ENCODE data around the gene NELL2. TPM values are rescaled to one million over a fixed set of nuclear protein-coding genes. Genes with fewer than 3 reads are reported as not detected.

Gene NELL2
- polyA plus RNA-seq, 1 of the 3 experiments (the other 2 are of a cell fraction) = 0.35 TPM

- Histone ChIP-seq H4K20me1 (ENCODE audit: insufficient read depth) (no peaks in the 10 kb centered on the region), H3K27ac (ENCODE audit: low read depth in 2 of 2, low read length in 1 of 2) (no peak overlapping the region), H3K4me1 (ENCODE audit: control insufficient read depth in 1 of 2, insufficient read depth in 2 of 2, low read depth in 1 of 2, low read length in 1 of 2) (peaks cover 0 to 15% of the 10 kb centered on the region in 2 experiments; a peak in 1 of 4 replicates), H3K9me3 (no peaks in the 10 kb centered on the region), H3K9me2 (no peaks in the 10 kb centered on the region), H3K4me3 (ENCODE audit: low read depth in 2 of 2, low read length in 1 of 2) (no peak overlapping the region), H3K9ac (no peak overlapping the region), H3K4me2 (no peak overlapping the region), H3K36me3 (replicated peaks in 1 of 2; ENCODE audit: control insufficient read depth in 1 of 2, insufficient read depth in 2 of 2, low read length in 1 of 2) (no peaks in the 10 kb centered on the region), H2AFZ (ENCODE audit: low read depth) (no peak overlapping the region), H3K27me3 (ENCODE audit: insufficient read depth) (no peaks in the 10 kb centered on the region), H3K79me2 (ENCODE audit: insufficient read depth) (no peaks in the 10 kb centered on the region), H3F3A (replicated peaks; ENCODE audit: insufficient read depth) (no peaks in the 10 kb centered on the region)
- CTCF ChIA-PET = interaction anchor here (1.6 to 1.8 kb wide), 2 partner anchors 14 to 17 kb away, joined by 3 to 5 read pairs; partner anchors contain the start of gene NELL2
- 63% methylated on average over 3 of the region's 3 CpGs for WGBS (ENCODE audit: low lambda C conversion rate)
- DNase-seq = no peak
- no peak for TF ChIP-seq YY1 (IDR thresholded peaks at IDR 0.05; ENCODE audit: low read depth)
- TF ChIP-seq FOXJ3 (CRISPR knock-in tag; IDR thresholded peaks at IDR 0.05) = no peak
- TF ChIP-seq POLR2AphosphoS5 (IDR thresholded peaks at IDR 0.05; ENCODE audit: low read depth, low read length) = no peak
- no peak for TF ChIP-seq ELF1 (IDR thresholded peaks at IDR 0.05)
- TF ChIP-seq RXRA (IDR thresholded peaks at IDR 0.05; ENCODE audit: borderline replicate concordance, low read depth) = no peak
- no peak for TF ChIP-seq REST (IDR thresholded peaks at IDR 0.05; ENCODE audit: low read depth, low read length)
- no peak for TF ChIP-seq PBX3 (IDR thresholded peaks at IDR 0.05)
- no peak for TF ChIP-seq EP300 (IDR thresholded peaks at IDR 0.05; ENCODE audit: borderline replicate concordance in 1 of 2, low read depth in 1 of 2, low read length in 1 of 2)
- POLR2A ChIA-PET = no interaction called here
These were observed 13.8 kb upstream of the NELL2 start for GRCh38 chr12:44889926-44890325.

- WGBS (ENCODE audit: low lambda C conversion rate) = 48% methylated on average over 3 of the region's 3 CpGs
- POLR2A ChIA-PET = no interaction called here
- no peak overlapping the region for H3K4me3 ChIP-seq (ENCODE audit: low read depth in 2 of 2, low read length in 1 of 2)
These were observed 13.0 kb upstream of the NELL2 start for GRCh38 chr12:44889162-44889561.

More at GRCh38 chr12:44889162-44889561, 13.0 kb upstream of the NELL2 start:
- H3K4me1 ChIP-seq (ENCODE audit: control insufficient read depth in 1 of 2, insufficient read depth in 2 of 2, low read depth in 1 of 2, low read length in 1 of 2) = peaks cover 0 to 15% of the 10 kb centered on the region in 2 experiments; a peak in 1 of 4 replicates
- H3K9me3 ChIP-seq = no peaks in the 10 kb centered on the region
- no peaks in the 10 kb centered on the region for H3F3A ChIP-seq (replicated peaks; ENCODE audit: insufficient read depth)
- TF ChIP-seq PBX3 (IDR thresholded peaks at IDR 0.05) (no peak), USF1 (IDR thresholded peaks at IDR 0.05; ENCODE audit: borderline replicate concordance, low read depth) (no peak), SIN3A (IDR thresholded peaks at IDR 0.05; ENCODE audit: borderline replicate concordance, low read depth, low read length) (no peak), RXRA (IDR thresholded peaks at IDR 0.05; ENCODE audit: borderline replicate concordance, low read depth) (no peak), NRF1 (IDR thresholded peaks at IDR 0.05; ENCODE audit: low read depth, low read length) (no peak), ZBTB33 (IDR thresholded peaks at IDR 0.05; ENCODE audit: borderline replicate concordance, low read depth) (no peak), GABPA (IDR thresholded peaks at IDR 0.05; ENCODE audit: low read depth) (no peak), YY1 (IDR thresholded peaks at IDR 0.05; ENCODE audit: low read depth) (no peak), SMC3 (IDR thresholded peaks at IDR 0.05; ENCODE audit: low read depth, low read length) (no peak), EP300 (IDR thresholded peaks at IDR 0.05; ENCODE audit: borderline replicate concordance in 1 of 2, low read depth in 1 of 2, low read length in 1 of 2) (no peak), RAD21 (IDR thresholded peaks at IDR 0.05; ENCODE audit: low read length) (no peak), POLR2AphosphoS5 (IDR thresholded peaks at IDR 0.05; ENCODE audit: low read depth, low read length) (no peak), IRF3 (IDR thresholded peaks at IDR 0.05; ENCODE audit: low read depth, low read length) (no peak), RFX5 (IDR thresholded peaks at IDR 0.05; ENCODE audit: low read length) (no peak), ELF1 (IDR thresholded peaks at IDR 0.05) (no peak)
- H3K9me2 ChIP-seq = no peaks in the 10 kb centered on the region
- no peak overlapping the region for H2AFZ ChIP-seq (ENCODE audit: low read depth)
- H4K20me1 ChIP-seq (ENCODE audit: insufficient read depth) = no peaks in the 10 kb centered on the region
- no peaks in the 10 kb centered on the region for H3K36me3 ChIP-seq (replicated peaks in 1 of 2; ENCODE audit: control insufficient read depth in 1 of 2, insufficient read depth in 2 of 2, low read length in 1 of 2)
- H3K27me3 ChIP-seq (ENCODE audit: insufficient read depth) = no peaks in the 10 kb centered on the region
- no peak overlapping the region for H3K9ac ChIP-seq
- CTCF ChIA-PET = interaction anchor here (1.6 to 1.8 kb wide), 3 partner anchors 13 to 60 kb away, joined by 3 to 5 read pairs (median 4); partner anchors contain the start of gene NELL2
- H3K4me2 ChIP-seq = no peak overlapping the region
- H3K79me2 ChIP-seq (ENCODE audit: insufficient read depth) = no peaks in the 10 kb centered on the region
- DNase-seq = no peak
- no peak overlapping the region for H3K27ac ChIP-seq (ENCODE audit: low read depth in 2 of 2, low read length in 1 of 2)

Data from SK-N-SH (cell line).